GM12892 (cell line): ENCODE measurements around the gene GAL3ST1.
A peak's percentile ranks its signal among the peaks of the same experiment; 100 is the strongest.
"Not testable (repeated sequence)": the region's sequence is repeated elsewhere in the genome, so short reads cannot be mapped to it uniquely, and the experiment has no call there.

Experiments used
- DNase-seq: peaks from one replicate; pipeline ENCODE4 v3.0.0; 2011; ENCODE audit not compliant: insufficient read length
- FAIRE-seq: peaks from 2 replicates; lab custom pipeline; 2011; peaks lifted over from hg19 to GRCh38; lab: Jason Lieb, UNC
- POLR2A ChIP-seq: IDR thresholded peaks from 2 replicates; pipeline ENCODE4 v1.6.1; 2011; ENCODE audit warnings: low read depth, low read length, control low read depth
- POLR2AphosphoS5 ChIP-seq: IDR thresholded peaks from 2 replicates; pipeline ENCODE4 v1.6.1; 2011; ENCODE audit warnings: low read depth, low read length, control low read depth
- TAF1 ChIP-seq: IDR thresholded peaks from 2 replicates; pipeline ENCODE4 v1.6.1; 2011; ENCODE audit warnings: low read depth, mild to moderate bottlenecking, control low read depth, low read length, borderline replicate concordance

GAL3ST1 gene

DNA sequence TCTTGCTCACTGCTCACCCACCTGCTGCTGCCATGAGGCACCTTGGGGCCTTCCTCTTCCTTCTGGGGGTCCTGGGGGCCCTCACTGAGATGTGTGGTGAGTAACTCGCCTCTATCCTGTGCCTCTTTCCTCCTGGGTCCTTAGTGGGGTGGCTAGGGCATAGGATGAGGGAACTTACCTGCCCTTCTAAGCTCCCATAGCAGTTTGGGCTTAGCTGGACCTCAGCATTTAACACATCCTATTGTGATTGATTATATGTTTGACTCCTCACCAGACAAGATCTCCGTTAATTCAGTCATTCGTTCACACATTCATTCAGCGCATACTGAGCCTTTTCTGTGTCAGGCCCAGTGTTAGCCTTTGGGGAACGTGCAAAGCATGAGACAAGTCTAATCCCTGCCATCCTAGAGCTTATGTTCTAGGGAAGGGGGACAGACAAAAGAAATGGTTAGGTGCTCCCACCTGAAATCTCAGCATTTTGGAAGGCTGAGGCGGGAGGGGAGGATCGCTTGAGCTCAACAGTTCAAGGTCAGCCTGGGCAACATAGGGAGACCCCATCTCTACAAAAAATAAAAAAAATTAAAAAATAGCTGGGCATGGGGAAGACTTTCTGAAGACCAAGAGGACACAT is 33.0 kb upstream of the GAL3ST1 start:
- TF ChIP-seq POLR2A = no peak
- no peak for TF ChIP-seq TAF1
- TF ChIP-seq POLR2AphosphoS5 = no peak
- FAIRE-seq (no peak), DNase-seq (no peak)

DNA sequence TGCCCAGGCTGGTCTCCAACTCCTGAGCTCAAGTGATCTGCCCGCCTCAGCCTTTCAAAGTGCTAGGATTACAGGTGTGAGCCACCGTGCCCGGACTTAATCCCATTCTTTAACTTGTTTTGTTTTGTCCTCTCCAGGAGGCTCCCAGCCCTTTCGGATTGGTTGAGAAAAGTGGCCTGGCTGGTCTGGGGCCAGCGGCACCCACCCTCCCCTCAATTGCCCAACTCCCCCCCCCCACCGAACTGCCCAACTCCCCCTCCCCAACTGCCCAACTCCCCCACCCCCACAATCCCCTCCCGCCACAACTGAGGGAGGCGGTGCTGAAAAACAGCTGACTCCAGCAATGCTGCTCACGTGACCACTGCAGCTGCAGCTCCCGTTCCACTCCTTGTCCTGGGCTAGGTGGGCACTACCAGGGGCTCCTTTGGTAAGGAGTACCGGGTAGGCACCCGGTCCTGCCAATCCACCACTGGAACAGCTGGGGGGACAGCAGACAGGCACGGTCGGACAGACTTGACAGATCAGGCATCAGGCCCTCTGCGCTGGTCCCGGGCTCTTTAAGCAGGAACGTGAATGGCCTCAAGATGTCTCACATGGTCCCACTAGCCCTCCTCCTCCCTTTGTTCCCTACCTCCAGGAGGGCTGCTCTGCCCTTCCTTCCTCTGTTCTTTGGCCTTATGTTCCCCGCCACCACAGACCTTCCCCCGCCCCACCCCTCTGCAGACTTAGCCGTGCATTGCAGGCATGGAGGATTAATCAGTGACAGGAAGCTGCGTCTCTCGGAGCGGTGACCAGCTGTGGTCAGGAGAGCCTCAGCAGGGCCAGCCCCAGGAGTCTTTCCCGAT is 32.2 kb upstream of the GAL3ST1 start, which contains the start of gene TCN2:
TCN2 (plus strand) TSS at position 720 of the 845 bp plus-strand sequence. CDS start 158 bp downstream, outside the sequence.
- FAIRE-seq (peak; percentile 72), DNase-seq (no peak)
- TF ChIP-seq POLR2AphosphoS5 (no peak), POLR2A (0 out of 2 replicates have a peak, but pooled peaks have one; percentile 18)

DNA sequence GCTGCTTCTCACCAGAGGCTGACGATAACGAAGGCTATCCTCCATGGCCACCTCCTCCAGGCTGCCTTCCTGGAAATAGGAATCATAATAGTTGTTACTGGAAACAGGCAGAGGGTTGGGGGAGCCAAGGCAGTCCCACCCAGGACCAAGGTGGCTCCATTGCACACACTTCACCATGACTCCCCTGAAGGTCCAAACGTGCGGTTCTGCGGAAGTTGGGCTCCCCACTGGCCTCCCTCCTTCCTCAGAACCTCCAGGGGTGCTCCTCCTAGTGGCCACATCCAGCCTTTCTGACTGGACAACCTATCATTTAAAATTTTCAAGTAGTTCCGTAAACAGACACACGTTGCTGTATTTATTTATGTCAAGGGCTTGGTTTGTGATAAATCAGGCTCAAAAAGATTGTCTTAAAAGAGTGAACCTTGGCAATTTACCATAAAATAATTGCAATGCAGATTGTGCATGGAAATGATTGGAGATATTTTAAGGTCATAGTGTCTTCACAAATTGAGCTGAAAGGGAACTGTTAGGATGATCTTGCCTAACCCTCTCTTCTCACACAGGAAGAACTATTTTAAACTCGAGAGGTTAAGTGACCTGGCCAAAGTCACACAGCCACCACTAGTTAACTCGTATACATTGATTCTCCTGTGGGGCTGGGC is 31.1 kb upstream of the GAL3ST1 start:
- FAIRE-seq (peak; percentile 68), DNase-seq (no peak)
- TF ChIP-seq TAF1 (no peak), POLR2A (no peak), POLR2AphosphoS5 (no peak)

GRCh38 chr22:30604723-30605122 is 30.3 kb upstream of the GAL3ST1 start:
- DNase-seq (no peak), FAIRE-seq (no peak)
- TF ChIP-seq POLR2AphosphoS5 (no peak), TAF1 (no peak), POLR2A (no peak)

- DNase-seq = no peak
Observed at GRCh38 chr22:30603801-30604200, 29.3 kb upstream of the GAL3ST1 start.

DNA sequence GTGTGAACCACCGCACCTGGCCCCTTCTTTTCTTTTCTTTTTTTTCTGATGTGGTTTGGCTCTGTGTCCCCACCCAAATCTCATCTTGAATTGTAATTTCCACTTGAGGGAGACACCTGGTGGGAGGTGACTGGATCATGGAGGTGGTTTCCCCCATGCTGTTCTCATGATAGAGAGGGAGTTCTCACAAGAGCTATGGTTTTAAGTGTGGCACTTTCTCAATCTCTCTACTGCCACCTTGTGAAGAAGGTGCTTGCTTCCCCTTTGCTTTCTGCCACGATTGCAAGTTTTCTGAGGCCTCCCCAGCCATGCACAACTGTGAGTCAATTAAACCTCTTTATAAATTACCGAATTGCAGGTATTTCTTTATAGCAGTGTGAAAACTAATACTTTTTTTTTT is 27.6 kb upstream of the GAL3ST1 start:
- TF ChIP-seq TAF1 = no peak
- TF ChIP-seq POLR2AphosphoS5 = no peak
- no peak for TF ChIP-seq POLR2A
- DNase-seq (no peak), FAIRE-seq (no peak)

More at GRCh38 chr22:30603801-30604200, 29.3 kb upstream of the GAL3ST1 start:
- TF ChIP-seq POLR2A (no peak), POLR2AphosphoS5 (no peak), TAF1 (no peak)
- FAIRE-seq = no peak

DNA sequence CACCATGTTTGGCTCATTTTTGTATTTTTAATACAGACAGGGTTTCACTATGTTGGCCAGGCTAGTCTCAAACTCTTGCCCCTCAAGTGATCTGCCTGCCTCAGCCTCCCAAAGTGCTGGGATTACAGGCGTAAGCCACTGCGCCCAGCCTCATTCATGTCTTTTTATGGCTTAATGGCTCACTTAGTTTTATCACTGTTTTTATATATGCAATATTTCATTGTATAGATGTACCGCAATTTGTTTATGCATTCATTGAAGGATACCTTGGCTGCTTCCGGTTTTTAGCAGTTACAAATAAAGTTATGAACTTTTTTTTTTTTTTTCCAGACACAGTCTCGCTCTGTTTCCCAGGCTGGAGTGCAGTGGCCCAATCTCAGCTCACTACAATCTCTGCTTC is 27.0 kb upstream of the GAL3ST1 start:
- FAIRE-seq (no peak), DNase-seq (no peak)
- TF ChIP-seq POLR2AphosphoS5 (no peak), TAF1 (no peak), POLR2A (no peak)

- no peak for TF ChIP-seq POLR2AphosphoS5
- no peak for TF ChIP-seq TAF1
- TF ChIP-seq POLR2A = no peak
- DNase-seq (no peak), FAIRE-seq (no peak)
Observed at GRCh38 chr22:30600921-30601320, 26.5 kb upstream of the GAL3ST1 start.

GRCh38 chr22:30598986-30599385 is 24.5 kb upstream of the GAL3ST1 start:
- DNase-seq = no peak
- no peak for FAIRE-seq
- TF ChIP-seq POLR2A (no peak), POLR2AphosphoS5 (no peak), TAF1 (no peak)

GRCh38 chr22:30596886-30597285 is 22.4 kb upstream of the GAL3ST1 start:
- TF ChIP-seq POLR2A (no peak), POLR2AphosphoS5 (no peak), TAF1 (no peak)
- no peak for DNase-seq
- no peak for FAIRE-seq

DNA sequence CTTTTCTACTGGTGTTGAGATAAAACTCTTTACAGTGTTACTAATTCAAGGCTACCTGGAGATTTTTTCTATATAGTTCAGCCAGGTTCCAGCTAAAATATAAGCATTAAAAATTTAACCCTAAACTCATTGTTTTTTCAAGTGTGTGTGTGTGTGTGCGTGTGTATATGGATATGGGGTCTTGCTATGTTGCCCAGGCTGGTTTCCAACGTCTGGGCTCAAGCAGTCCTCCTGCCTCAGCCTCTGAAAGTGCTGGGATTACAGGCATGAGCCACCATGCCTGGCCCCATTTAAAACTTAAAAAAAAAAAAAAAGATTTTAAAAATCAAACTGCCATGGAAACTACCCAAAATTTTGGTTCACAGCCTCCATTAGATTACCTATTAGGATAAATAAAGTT is 21.7 kb upstream of the GAL3ST1 start:
- DNase-seq = no peak
- TF ChIP-seq POLR2AphosphoS5 (no peak), TAF1 (no peak), POLR2A (no peak)
- no peak for FAIRE-seq

GRCh38 chr22:30592360-30592713 is 17.9 kb upstream of the GAL3ST1 start:
- FAIRE-seq, DNase-seq: not testable (repeated sequence)
